Uterus (tissue), 2 donors: Measurements from ENCODE around the gene XRN2.

Experiments
- CTCF ChIP-seq, 4 experiments: fragments of 200-600 bp in 2 of 4; fragments of 450-650 bp in 2 of 4; sonication (generic) in 2 of 4; IDR thresholded peaks; one replicate each; pipeline ENCODE4 v1.5.1; 2016 to 2019; ENCODE audit warnings: antibody characterized with exemption in 4 of 4, mild to moderate bottlenecking in 2 of 4, moderate library complexity in 1 of 4
- POLR2A ChIP-seq, 2 donors: fragments of 450-650 bp; IDR thresholded peaks; one replicate each; pipeline ENCODE4 v1.6.1; 2016; ENCODE audit warnings: antibody characterized with exemption in 2 of 2, mild to moderate bottlenecking in 1 of 2, moderate library complexity in 1 of 2

DNA sequence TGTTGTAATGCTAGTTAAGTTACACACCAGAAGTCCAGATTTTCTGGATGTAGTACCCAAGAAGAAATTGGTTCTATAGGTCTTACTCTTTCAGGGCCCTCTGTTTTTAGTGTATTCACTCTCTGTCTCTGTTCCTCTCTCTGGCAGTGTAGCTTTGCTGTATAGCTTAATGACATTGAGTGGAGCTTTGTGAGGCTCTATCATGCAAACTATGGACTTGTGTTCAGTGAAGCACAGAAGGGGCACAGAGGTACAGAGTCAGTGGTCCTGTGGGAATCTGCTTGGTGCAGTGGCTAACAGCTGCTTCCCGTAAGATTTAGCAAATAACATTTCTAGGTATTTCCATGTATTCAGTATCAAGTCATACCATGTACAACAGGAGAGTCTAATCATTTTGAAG, 68.1 kb downstream of the XRN2 start:
- no peak for TF ChIP-seq CTCF (IDR thresholded peaks at IDR 0.05)
- TF ChIP-seq POLR2A (IDR thresholded peaks at IDR 0.05): no peak
